Measurements from ENCODE around the gene ZBTB7B.
A peak's percentile ranks its signal among the peaks of the same experiment; 100 is the strongest.

Gene ZBTB7B

GRCh38 chr1:155002464-155003226 lies at the start of gene ZBTB7B:
TSS of gene ZBTB7B (plus strand) at chr1:155002802. CDS start at chr1:155014661, 11,859 bp downstream.
- H3K9me3 ChIP-seq (ENCODE audit: control insufficient read depth, low read depth, low read length), result no peaks in the 10 kb centered on the region
- no peaks in the 10 kb centered on the region for H3K27me3 ChIP-seq (ENCODE audit: control insufficient read depth, insufficient read depth, low read length)
- peak within 1 kb of the TSS; percentile 84 for H3K4me3 ChIP-seq (ENCODE audit: low read length)
- peak within 1 kb of the TSS; percentile 24 for H3K27ac ChIP-seq (ENCODE audit: low read length)
- H3K9ac ChIP-seq (ENCODE audit: low read length), result peak within 1 kb of the TSS; percentile 65
- H3K36me3 ChIP-seq (ENCODE audit: control insufficient read depth, low read depth, low read length), result no peaks in the 10 kb centered on the region
- peaks cover 14% of the 10 kb centered on the region for H3K4me1 ChIP-seq (ENCODE audit: control insufficient read depth, low read depth, low read length)

- H3K9ac ChIP-seq (ENCODE audit: low read length), result no peak overlapping the region
- no peaks in the 10 kb centered on the region for H3K9me3 ChIP-seq (ENCODE audit: control insufficient read depth, low read depth, low read length)
- peaks cover 23% of the 10 kb centered on the region for H3K4me1 ChIP-seq (ENCODE audit: control insufficient read depth, low read depth, low read length)
- H3K27ac ChIP-seq (ENCODE audit: low read length), result no peak overlapping the region
- no peak overlapping the region for H3K4me3 ChIP-seq (ENCODE audit: low read length)
- H3K27me3 ChIP-seq (ENCODE audit: control insufficient read depth, insufficient read depth, low read length), result no peaks in the 10 kb centered on the region
- peaks cover 6% of the 10 kb centered on the region for H3K36me3 ChIP-seq (ENCODE audit: control insufficient read depth, low read depth, low read length)
Measured at GRCh38 chr1:154953611-154954038, 49.0 kb upstream of the ZBTB7B start.

DNA sequence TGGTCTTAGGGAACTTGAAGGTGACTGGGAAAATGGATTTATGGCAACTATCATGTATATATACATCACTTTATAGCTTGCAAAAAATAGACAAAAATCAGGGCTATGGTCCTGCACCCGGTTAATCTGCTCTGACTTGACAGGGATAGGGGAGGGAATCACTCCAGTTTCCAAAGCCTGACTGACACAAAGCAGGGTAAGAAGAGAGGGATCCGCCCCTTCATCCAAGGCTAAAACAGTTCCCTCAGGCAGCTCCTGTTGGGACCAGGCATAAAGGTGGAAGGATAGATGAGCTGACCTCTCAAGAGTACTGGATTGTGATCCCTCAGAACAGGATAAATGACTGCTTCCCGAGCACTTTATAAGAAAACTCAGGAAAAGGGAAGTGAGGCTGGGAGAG lies 48.1 kb upstream of the ZBTB7B start:
- H3K27ac ChIP-seq (ENCODE audit: low read length), result no peak overlapping the region
- H3K9ac ChIP-seq (ENCODE audit: low read length), result peak overlapping the region; percentile 80
- H3K4me1 ChIP-seq (ENCODE audit: control insufficient read depth, low read depth, low read length), result peaks cover 23% of the 10 kb centered on the region
- peaks cover 9% of the 10 kb centered on the region for H3K36me3 ChIP-seq (ENCODE audit: control insufficient read depth, low read depth, low read length)
- peak overlapping the region; percentile 70 for H3K4me3 ChIP-seq (ENCODE audit: low read length)
- H3K27me3 ChIP-seq (ENCODE audit: control insufficient read depth, insufficient read depth, low read length), result no peaks in the 10 kb centered on the region
- no peaks in the 10 kb centered on the region for H3K9me3 ChIP-seq (ENCODE audit: control insufficient read depth, low read depth, low read length)

GRCh38 chr1:154955039-154955717 lies 47.4 kb upstream of the ZBTB7B start:
- Histone ChIP-seq H3K27me3 (ENCODE audit: control insufficient read depth, insufficient read depth, low read length) (no peaks in the 10 kb centered on the region), H3K9me3 (ENCODE audit: control insufficient read depth, low read depth, low read length) (no peaks in the 10 kb centered on the region), H3K4me3 (ENCODE audit: low read length) (peak overlapping the region; percentile 70), H3K9ac (ENCODE audit: low read length) (peak overlapping the region; percentile 80), H3K27ac (ENCODE audit: low read length) (peak overlapping the region; percentile 79), H3K4me1 (ENCODE audit: control insufficient read depth, low read depth, low read length) (peaks cover 23% of the 10 kb centered on the region), H3K36me3 (ENCODE audit: control insufficient read depth, low read depth, low read length) (peaks cover 9% of the 10 kb centered on the region)

DNA sequence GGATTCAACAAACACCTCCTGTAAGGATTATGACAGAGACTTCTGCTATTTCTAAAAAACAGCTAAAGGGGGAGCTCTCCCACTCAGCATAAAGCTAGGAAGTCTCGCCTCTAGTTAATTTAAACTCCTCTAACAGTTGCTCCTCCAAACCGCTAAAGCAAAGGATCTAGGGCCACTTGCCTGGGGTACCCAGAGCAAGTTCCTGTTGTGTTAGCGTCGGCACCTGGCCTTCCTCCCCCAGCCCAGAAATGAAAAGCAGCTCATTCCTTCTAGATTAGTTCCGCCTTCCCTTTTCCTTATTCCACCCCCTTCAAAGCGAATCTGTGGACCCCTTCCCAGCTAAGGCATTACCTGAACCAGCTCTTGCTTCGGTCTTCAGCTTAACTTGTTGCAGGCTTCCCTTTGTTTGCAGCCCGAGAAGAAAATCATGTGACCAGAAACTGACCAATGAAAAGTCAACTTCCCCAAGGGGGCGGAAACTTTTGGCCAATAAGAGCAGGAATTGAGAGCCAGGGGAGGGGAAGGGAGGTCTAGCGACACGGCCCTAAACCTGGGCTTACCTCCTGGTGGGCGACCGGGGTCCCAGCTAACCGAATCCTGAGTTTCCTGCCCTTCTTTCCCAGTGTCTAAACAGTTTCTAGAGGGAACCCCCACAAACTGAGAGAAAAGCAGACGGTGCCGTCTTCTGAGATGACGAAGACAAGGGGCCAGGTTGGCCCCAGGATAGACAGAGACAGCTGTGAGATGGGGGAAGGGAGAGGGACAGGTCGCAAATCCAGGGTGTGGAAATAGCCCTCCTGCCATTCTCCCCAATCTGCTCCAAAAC lies 46.7 kb upstream of the ZBTB7B start, which contains the start of gene PBXIP1:
Gene PBXIP1 (minus strand): TSS at position 382 of the 826 bp plus-strand sequence. CDS start 2,378 bp downstream, outside the sequence.
- Histone ChIP-seq H3K4me1 (ENCODE audit: control insufficient read depth, low read depth, low read length) (peaks cover 28% of the 10 kb centered on the region), H3K4me3 (ENCODE audit: low read length) (peak within 1 kb of the TSS; percentile 70), H3K27me3 (ENCODE audit: control insufficient read depth, insufficient read depth, low read length) (no peaks in the 10 kb centered on the region), H3K9ac (ENCODE audit: low read length) (peak within 1 kb of the TSS; percentile 80), H3K27ac (ENCODE audit: low read length) (peak within 1 kb of the TSS; percentile 79), H3K36me3 (ENCODE audit: control insufficient read depth, low read depth, low read length) (peaks cover 9% of the 10 kb centered on the region), H3K9me3 (ENCODE audit: control insufficient read depth, low read depth, low read length) (no peaks in the 10 kb centered on the region)

- Histone ChIP-seq H3K4me3 (ENCODE audit: low read length) (peak overlapping the region; percentile 70), H3K27ac (ENCODE audit: low read length) (peak overlapping the region; percentile 6), H3K9ac (ENCODE audit: low read length) (peak overlapping the region; percentile 80), H3K27me3 (ENCODE audit: control insufficient read depth, insufficient read depth, low read length) (no peaks in the 10 kb centered on the region), H3K9me3 (ENCODE audit: control insufficient read depth, low read depth, low read length) (no peaks in the 10 kb centered on the region), H3K4me1 (ENCODE audit: control insufficient read depth, low read depth, low read length) (peaks cover 28% of the 10 kb centered on the region), H3K36me3 (ENCODE audit: control insufficient read depth, low read depth, low read length) (peaks cover 6% of the 10 kb centered on the region)
Measured at GRCh38 chr1:154956544-154956941, 46.1 kb upstream of the ZBTB7B start.

DNA sequence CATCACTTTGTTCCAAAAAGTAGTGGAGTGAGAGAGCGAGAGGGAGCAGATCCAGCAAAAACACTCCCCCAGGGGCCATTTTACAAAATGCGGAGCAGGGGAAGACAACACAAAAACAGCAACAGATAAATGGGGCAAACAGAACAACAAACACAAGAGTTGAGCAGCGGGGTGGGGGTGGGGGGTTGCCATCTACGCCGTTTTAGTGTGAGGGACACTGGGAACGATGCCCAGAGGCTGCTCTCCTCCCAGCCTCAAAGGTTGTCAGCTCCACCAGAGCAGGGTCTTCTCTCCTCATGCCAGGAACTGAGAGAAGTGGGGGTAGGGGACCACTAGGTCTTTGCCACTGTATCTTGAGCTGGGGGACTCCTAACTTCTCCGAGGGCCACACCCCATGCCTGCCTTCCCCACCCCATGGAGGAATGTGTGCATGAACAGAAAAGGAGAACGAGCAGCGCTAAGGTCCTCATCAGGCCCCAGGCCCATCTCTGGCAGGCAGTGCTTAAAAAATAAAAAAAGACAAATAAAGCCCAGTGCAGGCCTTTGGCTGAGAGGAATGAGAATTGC lies 45.4 kb upstream of the ZBTB7B start:
- Histone ChIP-seq H3K9ac (ENCODE audit: low read length) (peak overlapping the region; percentile 80), H3K9me3 (ENCODE audit: control insufficient read depth, low read depth, low read length) (no peaks in the 10 kb centered on the region), H3K36me3 (ENCODE audit: control insufficient read depth, low read depth, low read length) (peaks cover 6% of the 10 kb centered on the region), H3K27ac (ENCODE audit: low read length) (no peak overlapping the region), H3K27me3 (ENCODE audit: control insufficient read depth, insufficient read depth, low read length) (no peaks in the 10 kb centered on the region), H3K4me3 (ENCODE audit: low read length) (peak overlapping the region; percentile 70), H3K4me1 (ENCODE audit: control insufficient read depth, low read depth, low read length) (peaks cover 28% of the 10 kb centered on the region)

DNA sequence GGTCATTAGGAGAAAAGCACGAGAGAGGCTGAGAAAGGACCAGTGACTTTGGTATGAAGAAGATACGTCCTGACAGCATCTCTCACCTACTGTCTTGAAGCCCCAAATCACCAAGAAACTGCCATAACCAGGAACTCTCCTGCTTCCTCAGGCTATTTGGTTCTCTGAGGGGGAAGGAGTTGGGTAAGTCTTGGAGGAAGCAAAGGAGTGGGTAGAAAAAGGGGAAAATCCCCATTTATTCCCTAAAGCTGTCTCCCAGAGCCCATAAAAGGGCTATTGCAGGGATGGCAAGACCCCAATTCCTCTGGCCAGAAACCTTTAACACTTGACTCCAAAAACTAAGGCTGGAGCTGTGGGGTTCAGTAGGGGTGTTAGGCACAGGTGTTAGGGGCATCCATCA lies 44.6 kb upstream of the ZBTB7B start:
- Histone ChIP-seq H3K9me3 (ENCODE audit: control insufficient read depth, low read depth, low read length) (no peaks in the 10 kb centered on the region), H3K36me3 (ENCODE audit: control insufficient read depth, low read depth, low read length) (peaks cover 7% of the 10 kb centered on the region), H3K27me3 (ENCODE audit: control insufficient read depth, insufficient read depth, low read length) (no peaks in the 10 kb centered on the region), H3K4me1 (ENCODE audit: control insufficient read depth, low read depth, low read length) (peaks cover 28% of the 10 kb centered on the region), H3K9ac (ENCODE audit: low read length) (no peak overlapping the region), H3K27ac (ENCODE audit: low read length) (no peak overlapping the region), H3K4me3 (ENCODE audit: low read length) (no peak overlapping the region)

GRCh38 chr1:154958681-154959425 lies 43.7 kb upstream of the ZBTB7B start:
- H3K4me3 ChIP-seq (ENCODE audit: low read length), result no peak overlapping the region
- H3K9me3 ChIP-seq (ENCODE audit: control insufficient read depth, low read depth, low read length), result no peaks in the 10 kb centered on the region
- peaks cover 16% of the 10 kb centered on the region for H3K36me3 ChIP-seq (ENCODE audit: control insufficient read depth, low read depth, low read length)
- peaks cover 27% of the 10 kb centered on the region for H3K4me1 ChIP-seq (ENCODE audit: control insufficient read depth, low read depth, low read length)
- no peaks in the 10 kb centered on the region for H3K27me3 ChIP-seq (ENCODE audit: control insufficient read depth, insufficient read depth, low read length)
- H3K27ac ChIP-seq (ENCODE audit: low read length), result no peak overlapping the region
- H3K9ac ChIP-seq (ENCODE audit: low read length), result no peak overlapping the region

DNA sequence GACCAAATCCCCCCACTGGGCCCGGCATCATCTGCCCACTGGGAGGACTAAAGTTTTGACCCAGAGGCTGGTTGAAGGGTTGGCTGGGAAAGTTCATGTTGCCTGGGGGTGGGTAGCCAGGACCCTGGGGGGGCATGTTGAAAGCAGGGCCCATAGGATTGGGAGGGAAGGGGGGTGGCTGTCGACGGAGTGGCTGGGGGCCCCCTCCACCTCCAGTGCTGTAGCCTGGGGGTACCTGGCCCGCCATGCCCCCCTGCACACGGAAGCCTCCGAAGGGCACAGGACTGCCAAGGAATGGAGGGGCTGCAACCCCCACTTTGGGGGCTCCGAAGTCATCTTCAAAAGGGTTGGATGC lies 43.2 kb upstream of the ZBTB7B start:
- Histone ChIP-seq H3K4me3 (ENCODE audit: low read length) (no peak overlapping the region), H3K9me3 (ENCODE audit: control insufficient read depth, low read depth, low read length) (no peaks in the 10 kb centered on the region), H3K4me1 (ENCODE audit: control insufficient read depth, low read depth, low read length) (peaks cover 22% of the 10 kb centered on the region), H3K27ac (ENCODE audit: low read length) (no peak overlapping the region), H3K27me3 (ENCODE audit: control insufficient read depth, insufficient read depth, low read length) (no peaks in the 10 kb centered on the region), H3K9ac (ENCODE audit: low read length) (no peak overlapping the region), H3K36me3 (ENCODE audit: control insufficient read depth, low read depth, low read length) (peaks cover 21% of the 10 kb centered on the region)
